ENCODE measurements around the gene TEF.

Gene TEF

GRCh38 chr22:41444360-41445128 lies 62.8 kb downstream of the TEF start:
- Histone ChIP-seq H3K79me2 (ENCODE audit: low read length) (peaks cover 77% of the 10 kb centered on the region), H2AFZ (ENCODE audit: low read depth, low read length) (0 out of 2 replicates have a peak overlapping the region, but pooled peaks have one; percentile 12), H3K36me3 (replicated peaks; ENCODE audit: low read depth, low read length) (peaks cover 12% of the 10 kb centered on the region), H4K20me1 (ENCODE audit: insufficient read depth, low read length) (peaks cover 7% of the 10 kb centered on the region; the same call in 1 of the 2 replicates), H3K9ac (ENCODE audit: low read length) (peak overlapping the region; percentile 93), H3K4me1 (ENCODE audit: low read length) (peaks cover 14% of the 10 kb centered on the region), H3K9me3 (ENCODE audit: insufficient read depth, low read length) (no peaks in the 10 kb centered on the region), H3K4me3 (ENCODE audit: low read length) (peak overlapping the region; percentile 84), H3K27me3 (ENCODE audit: low read depth, low read length) (no peaks in the 10 kb centered on the region), H3K27ac (ENCODE audit: low read length) (peak overlapping the region; percentile 87), H3K4me2 (ENCODE audit: low read length) (peak overlapping the region; percentile 92)
- TF ChIP-seq CTCF (IDR thresholded peaks at IDR 0.05; ENCODE audit: low read depth, low read length) (no peak), EZH2phosphoT487 (IDR thresholded peaks at IDR 0.05; ENCODE audit: low read depth) (no peak)

- peak overlapping the region; percentile 92 for H3K4me2 ChIP-seq (ENCODE audit: low read length)
- H3K27ac ChIP-seq (ENCODE audit: low read length) = peak overlapping the region; percentile 87
- no peak for TF ChIP-seq CTCF (IDR thresholded peaks at IDR 0.05; ENCODE audit: low read depth, low read length)
- no peak for TF ChIP-seq EZH2phosphoT487 (IDR thresholded peaks at IDR 0.05; ENCODE audit: low read depth)
- H3K79me2 ChIP-seq (ENCODE audit: low read length) = peaks cover 70% of the 10 kb centered on the region
- no peaks in the 10 kb centered on the region for H3K27me3 ChIP-seq (ENCODE audit: low read depth, low read length)
- H3K9ac ChIP-seq (ENCODE audit: low read length) = peak overlapping the region; percentile 93
- H3K9me3 ChIP-seq (ENCODE audit: insufficient read depth, low read length) = no peaks in the 10 kb centered on the region
- peaks cover 7% of the 10 kb centered on the region; the same call in 1 of the 2 replicates for H4K20me1 ChIP-seq (ENCODE audit: insufficient read depth, low read length)
- H3K36me3 ChIP-seq (replicated peaks; ENCODE audit: low read depth, low read length) = peaks cover 9% of the 10 kb centered on the region
- H3K4me3 ChIP-seq (ENCODE audit: low read length) = peak overlapping the region; percentile 84
- peaks cover 14% of the 10 kb centered on the region for H3K4me1 ChIP-seq (ENCODE audit: low read length)
- H2AFZ ChIP-seq (ENCODE audit: low read depth, low read length) = no peak overlapping the region
Measured at GRCh38 chr22:41445129-41446056, 63.7 kb downstream of the TEF start.

DNA sequence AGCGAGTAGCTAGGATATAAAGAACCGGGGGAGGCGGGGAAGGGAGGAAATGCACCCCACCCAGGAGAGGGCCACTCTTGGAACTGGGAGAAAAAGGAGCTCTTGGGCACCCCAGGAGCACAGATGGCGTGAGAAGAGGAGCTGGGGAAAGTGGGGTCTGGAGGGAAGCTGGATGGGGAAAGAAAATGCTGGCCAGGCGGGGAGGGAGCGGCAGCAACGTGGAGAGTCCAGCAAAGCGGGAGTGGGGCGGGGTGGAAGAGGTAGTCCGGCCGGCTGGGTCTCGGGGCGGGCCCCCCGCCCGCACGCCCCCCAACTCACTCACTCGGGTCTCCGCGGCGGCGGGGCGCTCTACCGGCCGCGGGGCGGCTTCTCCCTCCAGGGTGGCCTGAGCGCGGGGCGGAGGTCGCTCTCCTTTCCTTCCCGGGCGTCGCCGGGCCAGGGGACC lies 64.3 kb downstream of the TEF start:
- Histone ChIP-seq H4K20me1 (ENCODE audit: insufficient read depth, low read length) (peaks cover 7% of the 10 kb centered on the region; the same call in 1 of the 2 replicates), H3K9me3 (ENCODE audit: insufficient read depth, low read length) (no peaks in the 10 kb centered on the region), H3K9ac (ENCODE audit: low read length) (peak overlapping the region; percentile 93), H3K27me3 (ENCODE audit: low read depth, low read length) (no peaks in the 10 kb centered on the region), H3K36me3 (replicated peaks; ENCODE audit: low read depth, low read length) (peaks cover 9% of the 10 kb centered on the region), H2AFZ (ENCODE audit: low read depth, low read length) (no peak overlapping the region), H3K79me2 (ENCODE audit: low read length) (peaks cover 64% of the 10 kb centered on the region), H3K27ac (ENCODE audit: low read length) (peak overlapping the region; percentile 87), H3K4me2 (ENCODE audit: low read length) (peak overlapping the region; percentile 92), H3K4me3 (ENCODE audit: low read length) (peak overlapping the region; percentile 84), H3K4me1 (ENCODE audit: low read length) (peaks cover 14% of the 10 kb centered on the region)
- TF ChIP-seq CTCF (IDR thresholded peaks at IDR 0.05; ENCODE audit: low read depth, low read length) = no peak
- no peak for TF ChIP-seq EZH2phosphoT487 (IDR thresholded peaks at IDR 0.05; ENCODE audit: low read depth)

Measured in OCI-LY3 (cell line).